NCI-H1092 treated with DMSO at 0.1 percent for 48 hours (cell line): ENCODE results near the gene PGD.
A peak's percentile ranks its signal among the peaks of the same experiment; 100 is the strongest.

Experiments used
- DNase-seq: peaks from one replicate; lab custom pipeline; 2025; lab: John Stamatoyannopoulos, UW

Gene PGD

DNA sequence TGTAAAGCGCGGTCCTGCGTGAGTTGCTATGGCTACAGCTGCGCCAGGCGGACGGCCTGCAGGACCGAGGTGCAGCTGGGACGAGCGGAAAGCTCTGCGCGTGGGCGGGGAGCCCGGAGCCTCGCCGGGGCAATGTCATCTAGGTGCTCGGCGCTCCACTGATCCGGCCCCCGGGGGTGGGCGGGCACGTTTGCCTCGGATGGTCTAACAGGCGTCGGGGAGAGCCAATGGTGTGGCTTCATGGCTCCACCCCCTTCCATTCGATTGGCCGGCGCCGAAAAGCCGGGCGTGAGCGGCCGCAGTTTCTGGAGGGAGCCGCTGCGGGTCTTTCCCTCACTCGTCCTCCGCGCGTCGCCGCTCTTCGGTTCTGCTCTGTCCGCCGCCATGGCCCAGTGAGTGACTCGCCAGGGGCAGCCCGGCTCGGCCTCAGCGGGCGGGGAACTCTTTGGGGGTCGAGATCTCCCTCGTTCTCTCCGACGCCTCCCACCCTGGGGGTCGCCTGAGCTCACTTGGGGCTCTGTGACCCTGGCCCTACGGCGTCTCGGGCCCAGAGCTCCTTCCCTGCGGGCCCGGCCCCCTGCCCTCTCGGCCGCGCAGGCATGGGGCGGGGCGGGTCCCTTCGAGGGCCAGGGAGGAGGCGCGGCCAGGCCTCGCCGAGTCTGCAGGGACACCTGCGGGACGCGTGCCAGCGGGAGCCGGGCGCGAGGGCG, at the start of gene PGD:
Gene PGD (plus strand): TSS at position 331 of the 710 bp plus-strand sequence. CDS start 54 bp downstream, at position 385.
- peak; percentile 98 for DNase-seq

DNA sequence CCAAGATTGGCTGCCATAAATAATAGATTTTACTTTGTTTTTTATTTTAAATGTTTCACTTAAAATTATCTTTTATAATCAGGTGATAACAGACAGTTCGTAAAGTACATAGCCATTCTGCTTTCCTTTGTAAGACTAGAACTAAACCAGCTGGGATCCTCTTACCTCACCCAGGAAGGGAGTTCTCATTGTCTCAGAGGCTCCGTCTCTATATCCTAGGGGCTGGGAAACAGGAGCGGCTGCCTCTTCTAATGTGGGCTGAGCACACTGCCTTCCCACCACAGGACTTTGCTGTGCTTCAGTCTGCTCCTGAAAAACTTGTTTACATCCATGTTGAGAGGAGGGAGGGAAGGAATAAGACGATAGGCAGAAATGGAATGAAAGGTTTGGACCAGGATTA, 45.6 kb upstream of the PGD start:
- no peak for DNase-seq

DNA sequence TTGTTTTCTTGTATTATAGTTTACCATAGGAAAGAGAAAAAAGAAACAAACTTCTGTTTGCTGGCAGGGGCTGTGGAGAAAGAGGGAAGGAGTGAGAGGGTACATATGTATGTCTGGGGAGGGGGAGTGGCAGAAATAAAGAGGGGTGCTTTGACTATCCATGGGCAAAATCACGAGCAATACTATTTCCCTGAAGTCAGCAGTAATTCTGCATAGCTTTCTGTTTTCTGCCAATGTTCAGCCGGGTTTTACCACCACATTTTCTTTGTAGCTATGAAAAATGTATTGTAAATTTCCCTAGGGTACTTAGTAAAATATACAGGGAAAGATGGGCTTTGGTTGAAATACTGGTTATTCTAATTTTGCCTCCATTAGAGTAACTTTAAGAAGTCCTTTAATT, 45.2 kb upstream of the PGD start:
- no peak for DNase-seq

DNA sequence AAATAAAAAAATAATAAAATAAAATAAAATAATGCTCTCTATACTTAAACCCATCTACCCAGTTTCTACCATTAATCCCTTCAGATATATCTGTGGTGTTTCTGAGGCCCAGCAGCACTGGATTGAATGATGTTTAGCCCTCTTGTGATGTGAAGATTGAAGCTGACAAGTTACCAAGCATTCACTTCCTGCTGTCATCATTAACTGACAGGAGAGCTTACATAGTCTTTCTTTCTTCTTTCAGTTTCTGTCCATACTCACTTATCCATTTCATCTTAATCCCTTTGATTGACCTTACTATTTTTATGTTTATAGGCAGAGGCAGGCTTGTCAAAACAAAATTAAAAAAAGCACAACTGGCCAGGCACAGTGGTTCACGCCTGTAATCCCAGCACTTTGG, 38.8 kb upstream of the PGD start:
- DNase-seq: no peak

DNA sequence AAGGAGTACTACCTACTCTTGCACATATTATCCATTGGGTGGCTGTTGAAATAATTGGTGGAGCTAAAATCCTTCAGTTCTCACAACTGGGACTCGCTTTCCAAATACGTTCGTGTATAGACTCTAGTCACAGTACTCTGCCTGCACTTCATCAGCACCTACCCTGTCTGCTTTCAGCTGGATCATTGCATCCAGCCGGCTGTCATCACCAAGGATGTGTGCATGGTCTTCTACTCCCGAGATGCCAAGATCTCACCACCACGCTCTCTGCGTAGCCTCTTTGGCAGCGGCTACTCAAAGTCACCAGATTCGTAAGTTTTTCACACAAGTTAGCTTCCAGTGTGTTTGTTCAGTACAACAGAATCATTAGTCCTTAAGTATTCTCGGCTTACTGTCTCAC, 37.3 kb upstream of the PGD start:
- no peak for DNase-seq

DNA sequence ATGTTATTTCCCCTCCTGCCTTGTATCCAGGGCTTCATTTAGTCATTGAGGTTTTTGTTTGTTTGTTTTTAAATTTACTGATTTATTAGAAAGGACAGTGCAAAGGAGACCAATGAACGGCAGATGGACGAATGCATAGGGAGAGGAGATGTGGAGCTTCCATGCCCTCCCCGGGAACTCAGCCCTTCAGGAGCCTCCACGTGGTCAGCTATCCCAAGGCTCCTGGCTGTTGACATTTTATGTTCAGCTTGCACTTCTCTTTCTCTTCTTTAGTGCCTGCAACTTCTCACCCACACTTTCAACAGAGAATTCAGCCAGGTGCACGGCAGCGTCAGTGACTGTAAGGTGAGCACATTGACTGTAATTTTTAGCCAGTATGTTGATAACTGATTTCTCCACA, 30.7 kb upstream of the PGD start:
- no peak for DNase-seq

DNA sequence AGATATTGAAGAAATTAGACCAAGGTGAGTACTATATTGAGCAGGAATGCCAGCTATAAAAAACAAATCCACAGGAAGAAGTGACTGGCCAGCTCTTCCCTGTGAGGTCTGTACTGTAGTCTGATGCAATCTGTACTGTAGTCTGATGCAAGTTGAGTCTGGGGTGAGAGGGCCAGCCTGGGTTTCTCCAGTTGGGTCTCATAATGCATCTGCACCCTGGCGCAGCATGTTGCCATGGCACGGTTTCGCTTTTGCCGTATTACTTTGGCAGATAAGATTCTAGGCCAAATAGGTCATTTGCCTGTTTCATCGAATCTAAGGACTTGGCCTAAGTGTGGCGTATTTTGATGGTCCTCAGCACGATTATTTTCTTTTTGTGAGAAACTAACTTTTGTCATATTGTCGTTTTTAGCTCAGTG, 24.4 kb upstream of the PGD start:
- no peak for DNase-seq

DNA sequence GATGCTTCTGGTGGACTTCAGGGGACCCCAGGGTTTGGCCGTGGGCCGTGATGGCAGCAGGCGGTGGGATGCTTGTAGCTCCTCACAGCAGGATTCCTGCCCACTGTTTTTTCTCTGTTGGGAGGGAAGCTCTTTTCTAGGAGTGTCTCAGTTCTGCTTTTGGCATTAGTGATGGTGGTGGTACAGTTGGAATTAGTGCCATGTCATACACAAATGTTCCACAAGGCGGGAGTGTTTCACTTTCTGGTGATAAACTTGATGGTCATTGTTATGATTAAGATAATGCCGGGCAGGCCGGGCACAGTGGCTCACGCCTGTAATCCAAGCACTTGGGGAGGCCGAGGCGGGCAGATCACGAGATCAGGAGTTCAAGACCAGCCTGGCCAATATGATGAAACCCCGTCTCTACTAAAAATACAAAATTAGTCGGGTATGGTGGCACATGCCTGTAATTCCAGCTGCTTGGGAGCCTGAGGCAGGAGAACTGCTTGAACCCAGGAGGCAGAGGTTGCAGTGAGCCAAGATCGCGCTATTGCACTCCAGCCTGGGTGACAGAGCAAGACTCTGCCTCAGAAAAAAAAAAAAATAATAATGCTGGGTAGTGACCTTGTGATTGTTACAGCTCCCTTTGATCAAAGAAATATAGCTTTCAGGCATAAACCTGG, 21.4 kb upstream of the PGD start:
- peak; percentile 9 for DNase-seq

DNA sequence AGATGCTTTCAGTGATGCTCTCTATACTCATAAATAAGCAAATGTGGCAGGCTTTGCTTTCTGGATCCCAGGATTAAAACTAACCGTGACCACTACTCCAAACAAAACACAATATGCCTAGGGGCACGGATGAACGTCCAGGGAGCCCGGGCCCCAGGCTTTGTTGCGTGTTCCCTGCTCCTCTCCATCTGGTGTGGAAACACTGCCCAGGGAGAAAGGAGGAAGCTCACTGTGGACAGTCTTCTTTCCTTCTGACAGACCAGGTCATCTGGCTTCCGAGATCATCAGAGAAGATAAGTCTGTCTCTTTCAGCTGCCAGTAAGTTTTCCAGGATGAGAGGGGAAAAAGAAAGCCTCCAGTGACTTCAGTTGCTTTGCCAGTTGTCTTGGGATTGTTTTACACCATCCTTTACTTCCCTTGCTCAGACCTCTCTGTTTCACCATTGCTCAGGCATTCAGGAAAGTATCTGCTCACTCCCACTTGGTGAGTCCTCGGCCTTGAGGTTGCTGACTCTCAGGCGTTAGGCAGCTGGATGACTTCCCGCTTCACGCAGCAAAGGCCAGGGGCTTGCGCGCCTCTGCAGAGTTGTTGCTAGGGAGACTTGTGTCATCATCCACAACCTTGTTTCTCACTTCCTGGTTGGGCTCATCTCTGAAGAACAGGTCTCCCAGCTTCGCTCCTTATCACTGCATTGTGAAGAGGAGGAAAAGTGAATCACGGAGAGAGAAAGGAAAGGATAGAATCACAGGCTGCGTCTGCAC, 20.6 kb upstream of the PGD start:
- DNase-seq: no peak

DNA sequence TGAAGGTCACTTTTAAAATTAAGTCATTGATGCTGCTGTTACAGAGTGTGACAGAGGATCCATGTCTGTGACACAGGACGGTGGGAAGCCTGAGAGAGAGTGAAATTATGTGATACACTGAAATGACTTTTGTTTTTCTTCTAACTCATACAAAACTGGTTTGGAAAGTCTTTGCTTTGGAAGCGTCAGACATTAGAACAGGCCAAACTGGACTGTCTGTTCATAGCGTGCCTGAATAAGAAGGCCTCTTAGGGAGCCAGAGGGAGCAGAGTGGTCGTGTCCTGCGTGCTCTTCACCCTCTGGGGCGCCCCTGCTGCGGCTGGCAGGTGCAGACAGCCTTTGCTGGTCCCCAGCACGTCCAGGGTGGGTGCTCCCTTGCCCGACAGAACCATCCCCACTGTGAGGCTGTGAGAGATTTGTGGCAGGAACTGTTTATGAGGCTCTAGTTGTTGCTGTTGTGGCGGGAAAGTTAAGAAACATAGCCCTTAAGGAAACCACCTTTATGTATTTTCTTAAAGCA, 19.7 kb upstream of the PGD start:
- no peak for DNase-seq

DNA sequence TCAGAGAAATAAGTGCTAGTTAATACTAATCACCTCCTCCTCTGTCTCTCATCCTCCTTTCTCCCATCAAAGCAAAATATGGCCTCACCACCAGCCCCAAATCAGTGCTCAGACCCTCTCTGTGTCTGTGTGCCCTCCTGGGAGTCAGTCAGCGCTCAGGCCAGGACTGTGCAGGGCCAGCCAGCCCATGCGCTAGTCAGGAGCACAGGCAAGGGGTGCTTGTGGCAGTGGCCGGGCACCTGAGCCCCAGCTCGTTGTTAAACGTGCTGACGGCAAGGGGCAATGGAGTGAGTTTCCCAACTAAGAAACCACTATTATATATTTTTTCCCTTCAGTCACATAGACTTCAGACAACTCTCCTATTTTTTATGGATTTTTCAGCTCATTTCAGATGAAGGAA, 19.2 kb upstream of the PGD start:
- no peak for DNase-seq

DNA sequence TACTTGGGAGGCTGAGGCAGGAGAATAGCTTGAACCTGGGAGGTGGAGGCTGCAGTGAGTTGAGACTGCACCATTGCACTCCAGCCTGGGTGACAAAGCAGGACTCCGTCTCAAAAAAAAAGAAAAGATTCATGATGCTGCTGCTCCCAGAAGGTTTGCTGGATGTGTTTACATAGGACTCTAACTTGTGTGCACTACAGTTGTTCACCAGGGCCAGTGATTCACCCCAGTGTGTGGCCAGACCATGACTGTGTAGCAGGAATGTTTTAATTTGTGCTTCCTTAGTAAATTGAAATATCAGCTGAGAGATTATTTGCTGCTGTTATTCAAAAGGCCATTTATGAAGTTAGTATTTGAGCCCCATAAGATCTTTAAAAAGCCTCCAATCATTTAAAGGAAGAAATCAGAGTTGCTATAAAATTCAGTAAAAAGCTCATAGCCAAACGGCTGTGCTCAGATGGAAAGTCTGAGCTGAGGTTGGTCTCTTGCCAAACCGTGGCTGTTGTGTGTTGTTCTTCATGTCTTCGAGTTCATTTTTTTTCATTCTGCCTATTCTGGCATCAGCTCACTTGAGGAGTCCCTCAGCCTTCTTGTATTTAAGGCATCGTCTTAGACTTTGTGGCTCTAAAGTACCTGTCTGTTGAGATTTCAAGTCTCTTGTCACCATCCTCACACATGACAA, 18.1 kb upstream of the PGD start:
- DNase-seq: no peak

DNA sequence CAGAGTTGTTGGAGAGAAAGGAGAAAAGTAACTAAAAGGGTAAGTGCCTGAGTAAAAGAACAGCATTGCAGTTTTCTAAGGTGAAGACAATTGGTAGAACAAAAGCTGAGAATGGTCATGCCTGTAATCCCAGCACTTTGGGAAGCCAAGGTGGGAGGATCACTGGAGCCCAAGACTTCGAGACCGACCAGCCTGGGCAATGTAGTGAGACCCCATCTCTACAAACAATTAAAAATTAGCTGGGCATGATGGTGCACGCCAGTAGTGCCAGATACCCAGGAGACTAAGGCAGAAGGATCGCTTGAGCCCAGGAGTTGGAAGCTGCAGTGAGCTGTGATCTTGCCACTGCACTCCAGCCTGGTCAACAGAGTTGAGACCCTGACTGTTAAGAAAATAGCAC, 15.2 kb upstream of the PGD start:
- no peak for DNase-seq

DNA sequence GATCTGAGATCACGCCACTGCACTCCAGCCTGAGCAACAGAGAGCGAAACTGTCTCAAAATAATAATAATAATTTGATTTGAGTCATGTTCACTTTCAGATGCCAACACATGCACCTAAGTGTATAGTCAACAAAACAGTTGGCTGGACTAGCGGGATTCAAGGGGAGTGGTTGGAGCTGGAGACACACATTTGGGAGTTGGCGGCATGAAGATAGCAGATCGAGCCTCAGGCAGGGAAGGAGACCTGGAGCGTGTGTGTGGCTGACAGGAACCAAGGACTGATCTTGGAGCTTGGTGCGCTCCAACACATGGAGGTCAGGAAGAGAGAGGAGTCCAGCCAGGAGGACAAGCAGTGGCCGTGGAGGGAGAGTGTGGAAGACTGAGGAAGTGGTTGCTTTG, 14.6 kb upstream of the PGD start:
- no peak for DNase-seq

DNA sequence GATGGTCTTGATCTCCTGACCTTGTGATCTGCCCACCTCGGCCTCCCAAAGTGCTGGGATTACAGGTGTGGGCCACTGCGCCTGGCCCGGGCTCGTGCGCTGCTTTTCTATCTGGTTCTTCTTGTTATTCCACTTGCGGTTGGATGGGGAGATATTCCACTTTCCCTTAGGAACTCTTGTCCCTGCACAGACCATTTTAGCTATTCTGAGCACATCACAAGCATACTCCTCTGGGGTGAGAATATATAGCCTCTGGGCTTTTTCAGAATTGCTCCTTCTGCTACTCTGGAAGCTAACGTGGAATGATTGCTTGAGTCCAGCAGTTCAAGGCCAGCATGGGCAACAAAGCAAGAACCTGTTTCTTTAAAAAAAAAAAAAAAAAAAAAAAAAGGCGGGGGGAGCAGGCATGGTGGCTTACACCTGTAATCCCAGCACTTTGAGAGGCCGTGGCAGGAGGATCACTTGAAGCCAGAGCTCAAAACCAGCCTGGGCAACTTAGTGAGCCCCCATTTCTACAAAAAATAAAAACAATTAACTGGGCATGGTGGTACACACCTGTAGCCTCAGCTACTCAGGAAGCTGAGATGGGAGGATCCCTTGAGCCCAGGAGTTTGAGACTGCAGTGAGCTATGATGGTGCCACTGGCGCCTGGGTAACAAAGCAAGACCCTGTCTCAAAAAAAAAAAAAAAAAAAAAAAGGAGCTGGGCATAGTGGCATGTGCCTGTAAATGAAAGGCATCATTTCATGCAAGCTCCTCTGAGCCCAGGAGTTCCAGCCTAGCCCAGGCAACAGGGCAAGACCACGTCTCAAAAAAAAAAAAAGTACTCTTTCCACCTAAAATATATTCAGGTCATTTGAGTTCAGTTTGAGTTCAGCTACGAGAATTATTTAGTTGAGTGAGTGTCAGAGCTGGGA, 11.8 kb upstream of the PGD start:
- no peak for DNase-seq

DNA sequence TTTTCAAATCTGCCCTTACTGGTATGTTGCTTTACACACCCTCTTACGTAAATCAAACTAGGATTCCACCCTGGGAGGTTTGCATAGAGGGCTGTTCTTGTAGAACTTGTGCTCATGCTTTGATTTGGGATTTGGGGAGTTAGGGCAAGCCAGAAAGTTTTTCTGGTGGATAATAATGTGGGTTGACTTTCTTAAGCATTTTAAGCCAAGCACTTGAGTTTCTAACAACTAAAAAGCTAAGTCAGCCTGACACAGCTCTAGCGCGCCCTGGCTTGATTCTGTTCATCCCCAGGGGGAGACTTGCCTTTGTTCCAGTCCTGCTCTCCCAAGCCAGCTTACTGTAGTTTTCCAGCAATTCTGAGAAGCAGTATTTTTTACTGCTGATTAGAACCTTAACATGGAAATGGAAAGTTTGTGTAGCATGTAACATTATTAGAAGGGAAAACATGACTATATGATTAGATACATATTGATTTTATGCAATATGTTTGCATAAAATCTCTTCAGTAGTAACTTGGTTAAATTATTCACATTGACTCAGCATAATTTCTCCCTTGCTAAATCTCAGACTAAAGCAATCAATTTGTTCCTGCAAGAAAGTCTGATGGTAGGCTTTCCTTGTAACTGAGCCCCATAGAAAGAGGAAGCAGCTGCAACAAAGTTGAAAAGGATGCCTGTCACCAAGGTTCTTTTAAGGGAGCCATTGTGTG, 11.0 kb upstream of the PGD start:
- DNase-seq: no peak

DNA sequence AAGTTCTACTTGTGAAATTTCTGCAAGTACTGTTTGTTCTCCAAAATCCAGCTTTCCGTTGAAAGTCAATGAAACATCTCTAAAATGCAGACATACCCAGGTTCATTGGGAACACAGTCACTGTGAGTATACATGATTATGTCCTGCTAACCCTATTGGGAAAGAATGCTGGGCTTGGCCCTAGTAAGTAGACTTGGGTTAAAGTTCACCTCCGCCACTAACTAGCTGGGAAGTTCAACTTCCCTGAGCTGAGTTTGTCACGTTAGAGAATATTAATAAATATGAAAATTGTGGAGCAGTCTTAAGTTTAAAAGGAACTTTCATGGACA, 10.5 kb upstream of the PGD start:
- no peak for DNase-seq

DNA sequence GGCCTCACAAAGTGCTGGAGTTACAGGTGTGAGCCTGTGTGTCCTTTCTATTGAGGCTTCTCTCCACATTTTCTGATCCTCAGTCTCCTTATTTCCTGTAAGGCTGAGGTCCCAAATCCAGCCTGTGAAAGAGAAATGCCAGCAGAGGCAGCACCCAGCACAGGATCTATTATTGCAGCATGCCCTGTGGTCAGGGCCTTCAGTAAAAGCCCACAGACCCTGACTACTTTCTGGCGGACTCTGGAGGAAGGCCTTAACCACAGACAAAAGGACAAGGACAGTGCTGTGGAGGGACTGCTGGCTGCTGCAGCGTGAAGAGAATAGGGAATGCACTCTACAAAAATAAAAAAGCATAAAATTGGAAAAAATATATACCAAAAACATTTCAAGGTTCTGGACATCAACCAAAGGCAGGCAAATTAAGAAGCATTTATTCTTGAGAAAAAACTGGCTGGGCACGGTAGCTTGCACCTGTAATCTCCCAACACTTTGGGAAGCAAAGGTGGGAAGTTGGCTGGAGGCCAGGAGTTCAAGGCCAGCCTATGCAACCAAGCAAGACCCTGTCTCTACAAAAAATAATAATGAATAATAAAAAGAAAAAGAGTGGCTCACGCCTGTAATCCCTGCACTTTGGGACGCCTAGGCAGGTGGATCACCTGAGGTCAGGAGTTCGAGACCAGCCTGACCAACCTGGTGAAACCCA, 9.4 kb upstream of the PGD start:
- no peak for DNase-seq

DNA sequence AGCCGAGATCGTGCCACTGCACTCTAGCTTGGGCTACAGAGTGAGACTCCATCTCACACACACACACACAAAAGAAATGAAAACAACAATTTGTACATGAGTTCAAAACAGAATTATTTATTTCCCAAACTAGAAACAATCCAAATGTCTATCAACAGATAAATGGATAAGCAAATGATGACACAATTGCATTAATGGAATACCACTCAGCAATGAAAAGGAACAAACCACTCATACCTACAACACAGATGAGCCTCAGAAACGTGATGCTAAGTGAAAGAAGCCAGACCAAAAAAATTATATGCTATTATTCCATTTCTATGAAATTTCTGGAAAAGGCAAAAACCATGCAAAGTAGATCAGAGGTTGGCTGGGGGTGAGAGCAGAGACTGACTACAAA, 2.0 kb upstream of the PGD start:
- no peak for DNase-seq

DNA sequence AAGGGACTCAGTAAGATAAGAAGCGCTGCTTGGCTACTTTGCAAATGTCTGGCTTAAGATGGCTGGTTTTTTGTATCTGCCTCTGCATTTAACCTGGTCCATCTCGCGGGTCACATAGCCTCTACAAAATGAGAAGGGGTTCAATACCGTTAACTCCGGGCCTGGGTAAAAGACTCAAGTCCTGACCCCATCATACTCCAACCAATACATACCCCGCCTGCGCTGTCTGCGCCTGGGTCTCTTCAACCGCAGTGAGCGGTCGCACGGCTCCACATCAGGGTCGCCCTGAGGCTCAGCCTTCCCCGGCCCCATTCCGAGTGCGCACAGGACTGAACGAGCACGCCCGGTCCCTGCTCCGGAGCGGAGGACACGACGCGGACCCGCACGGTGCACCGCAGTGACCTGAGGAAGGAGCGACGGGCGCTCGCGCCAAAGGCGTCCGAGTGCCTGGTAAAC, 558 bp upstream of the PGD start:
- no peak for DNase-seq
